GM21526 (cell line): ENCODE data around the gene TTBK1.

Experiments
- ATAC-seq: cut with Tn5 transposase; IDR thresholded peaks from one replicate; pipeline ENCODE4 v1.9.1; 2021; ENCODE audit warnings: moderate library complexity; ENCODE audit not compliant: unreplicated experiment, low FRiP score

TTBK1 gene

GRCh38 chr6:43284991-43285781 lies 41.9 kb downstream of the TTBK1 start:
- ATAC-seq = no peak

- ATAC-seq = no peak
Measured at GRCh38 chr6:43285832-43286231, 42.6 kb downstream of the TTBK1 start.

- ATAC-seq = no peak
Measured at GRCh38 chr6:43286456-43286979, 43.2 kb downstream of the TTBK1 start.

GRCh38 chr6:43286980-43287716 lies 43.9 kb downstream of the TTBK1 start:
- ATAC-seq = no peak

- ATAC-seq = no peak
Measured at GRCh38 chr6:43287717-43288679, 44.7 kb downstream of the TTBK1 start.

GRCh38 chr6:43290339-43290904 lies 47.1 kb downstream of the TTBK1 start:
- no peak for ATAC-seq

- no peak for ATAC-seq
Measured at GRCh38 chr6:43290905-43291355, 47.6 kb downstream of the TTBK1 start.

GRCh38 chr6:43291708-43292107 lies 48.4 kb downstream of the TTBK1 start:
- no peak for ATAC-seq

- no peak for ATAC-seq
Measured at GRCh38 chr6:43292341-43292740, 49.1 kb downstream of the TTBK1 start.

GRCh38 chr6:43292763-43293318 lies 49.6 kb downstream of the TTBK1 start:
- ATAC-seq = no peak

GRCh38 chr6:43293698-43294097 lies 50.4 kb downstream of the TTBK1 start:
- ATAC-seq = no peak

GRCh38 chr6:43294536-43294935 lies 51.3 kb downstream of the TTBK1 start:
- no peak for ATAC-seq

- ATAC-seq = no peak
Measured at GRCh38 chr6:43295456-43295855, 52.2 kb downstream of the TTBK1 start.

- no peak for ATAC-seq
Measured at GRCh38 chr6:43296780-43297497, 53.7 kb downstream of the TTBK1 start.

GRCh38 chr6:43297644-43298564 lies 54.6 kb downstream of the TTBK1 start, which contains the start of gene SLC22A7:
Gene SLC22A7, plus strand, starts transcription at chr6:43298260. Its CDS starts 99 bp downstream, at chr6:43298359.
- no peak for ATAC-seq

- no peak for ATAC-seq
Measured at GRCh38 chr6:43298565-43299337, 55.5 kb downstream of the TTBK1 start.
